ENCODE data around the gene ACOD1.

The ACOD1 gene

GRCh38 chr13:76983676-76984075, 35.4 kb downstream of the ACOD1 start:
- DNase-seq (ENCODE audit: low read depth), result no peak
- H3K4me3 ChIP-seq (replicated peaks; ENCODE audit: low read depth, low read length), result no peak overlapping the region

DNA sequence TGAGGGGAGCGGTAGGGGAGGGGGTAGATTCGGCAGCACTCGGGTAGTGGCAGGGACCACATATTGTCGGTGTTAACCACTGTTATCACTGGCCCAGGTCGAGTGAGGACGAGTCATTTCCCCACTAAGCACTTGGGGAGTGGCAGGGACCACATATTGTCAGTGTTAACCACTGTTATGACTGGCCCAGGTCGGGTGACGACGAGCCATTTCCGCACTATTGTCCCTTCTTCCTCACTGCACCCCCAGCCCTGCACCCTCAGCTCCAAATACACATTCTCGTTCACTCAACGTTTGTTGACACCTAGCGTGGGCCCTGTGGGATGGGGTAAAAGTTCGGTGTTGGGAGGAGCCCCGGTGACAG, 43.1 kb downstream of the ACOD1 start:
- TF ChIP-seq, protein P1, sequence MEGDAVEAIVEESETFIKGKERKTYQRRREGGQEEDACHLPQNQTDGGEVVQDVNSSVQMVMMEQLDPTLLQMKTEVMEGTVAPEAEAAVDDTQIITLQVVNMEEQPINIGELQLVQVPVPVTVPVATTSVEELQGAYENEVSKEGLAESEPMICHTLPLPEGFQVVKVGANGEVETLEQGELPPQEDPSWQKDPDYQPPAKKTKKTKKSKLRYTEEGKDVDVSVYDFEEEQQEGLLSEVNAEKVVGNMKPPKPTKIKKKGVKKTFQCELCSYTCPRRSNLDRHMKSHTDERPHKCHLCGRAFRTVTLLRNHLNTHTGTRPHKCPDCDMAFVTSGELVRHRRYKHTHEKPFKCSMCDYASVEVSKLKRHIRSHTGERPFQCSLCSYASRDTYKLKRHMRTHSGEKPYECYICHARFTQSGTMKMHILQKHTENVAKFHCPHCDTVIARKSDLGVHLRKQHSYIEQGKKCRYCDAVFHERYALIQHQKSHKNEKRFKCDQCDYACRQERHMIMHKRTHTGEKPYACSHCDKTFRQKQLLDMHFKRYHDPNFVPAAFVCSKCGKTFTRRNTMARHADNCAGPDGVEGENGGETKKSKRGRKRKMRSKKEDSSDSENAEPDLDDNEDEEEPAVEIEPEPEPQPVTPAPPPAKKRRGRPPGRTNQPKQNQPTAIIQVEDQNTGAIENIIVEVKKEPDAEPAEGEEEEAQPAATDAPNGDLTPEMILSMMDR (IDR thresholded peaks at IDR 0.05; ENCODE audit: low read length, missing control alignments), result no peak
- H3K4me3 ChIP-seq (replicated peaks; ENCODE audit: low read depth, low read length), result peak overlapping the region; percentile 91
- no peak for DNase-seq (ENCODE audit: low read depth)

More at GRCh38 chr13:76983676-76984075, 35.4 kb downstream of the ACOD1 start:
- TF ChIP-seq, protein P1 (IDR thresholded peaks at IDR 0.05; ENCODE audit: low read length, missing control alignments), result no peak

- H3K4me3 ChIP-seq (replicated peaks; ENCODE audit: low read depth, low read length), result peak within 1 kb of the TSS; percentile 91
- TF ChIP-seq, protein P1 (IDR thresholded peaks at IDR 0.05; ENCODE audit: low read length, missing control alignments), result no peak
- peak; percentile 93 for DNase-seq (ENCODE audit: low read depth)
Measured at GRCh38 chr13:76991796-76992547, 43.7 kb downstream of the ACOD1 start, which contains the start of gene CLN5. CLN5 (plus strand) TSS chr13:76992081; CDS start chr13:76992099, 18 bp downstream.

DNA sequence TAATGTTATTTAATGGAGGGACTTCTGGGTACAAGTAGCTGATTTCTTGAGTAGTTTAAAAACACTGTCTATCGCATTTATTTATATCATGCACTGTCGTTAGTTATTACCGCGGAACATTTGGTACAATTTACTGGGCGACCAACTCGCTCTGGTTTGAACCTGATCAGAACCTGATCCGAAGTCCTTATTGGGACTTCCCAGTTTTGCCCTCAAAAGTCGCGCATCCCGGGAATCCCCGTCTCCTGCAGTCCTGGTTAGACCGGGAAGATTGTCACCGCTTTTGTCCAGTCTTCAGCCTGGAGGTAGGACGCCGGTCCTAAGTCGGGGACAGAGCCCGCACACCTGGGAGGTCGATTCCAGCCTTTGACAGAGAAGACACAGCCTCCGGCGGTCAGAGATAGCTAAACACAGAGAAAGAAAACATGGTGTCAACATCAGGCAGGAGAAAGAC, 44.3 kb downstream of the ACOD1 start:
- H3K4me3 ChIP-seq (replicated peaks; ENCODE audit: low read depth, low read length), result peak overlapping the region; percentile 91
- peak; percentile 27 for DNase-seq (ENCODE audit: low read depth)
- TF ChIP-seq, protein P1 (IDR thresholded peaks at IDR 0.05; ENCODE audit: low read length, missing control alignments), result no peak

DNA sequence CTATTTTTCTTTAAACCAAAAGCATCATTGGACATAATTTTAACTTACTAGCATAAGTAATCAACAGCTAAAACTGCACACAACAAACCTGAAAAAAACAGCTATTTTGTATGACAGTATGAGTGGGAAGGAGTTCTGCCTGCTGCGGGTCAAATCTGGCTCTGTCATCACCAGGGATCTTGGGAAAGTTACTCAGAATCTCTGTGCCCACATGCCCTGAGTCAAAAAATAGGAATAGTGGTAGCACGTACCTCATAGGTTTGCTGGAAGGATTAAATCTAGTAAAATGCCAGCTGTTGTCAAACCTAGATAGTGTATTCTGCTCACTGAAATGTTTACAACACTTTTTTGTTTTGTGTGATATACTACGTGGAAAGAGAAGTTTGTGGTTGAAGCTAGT, 44.7 kb downstream of the ACOD1 start:
- peak; percentile 24 for DNase-seq (ENCODE audit: low read depth)
- peak overlapping the region; percentile 91 for H3K4me3 ChIP-seq (replicated peaks; ENCODE audit: low read depth, low read length)
- TF ChIP-seq, protein P1 (IDR thresholded peaks at IDR 0.05; ENCODE audit: low read length, missing control alignments), result no peak

DNA sequence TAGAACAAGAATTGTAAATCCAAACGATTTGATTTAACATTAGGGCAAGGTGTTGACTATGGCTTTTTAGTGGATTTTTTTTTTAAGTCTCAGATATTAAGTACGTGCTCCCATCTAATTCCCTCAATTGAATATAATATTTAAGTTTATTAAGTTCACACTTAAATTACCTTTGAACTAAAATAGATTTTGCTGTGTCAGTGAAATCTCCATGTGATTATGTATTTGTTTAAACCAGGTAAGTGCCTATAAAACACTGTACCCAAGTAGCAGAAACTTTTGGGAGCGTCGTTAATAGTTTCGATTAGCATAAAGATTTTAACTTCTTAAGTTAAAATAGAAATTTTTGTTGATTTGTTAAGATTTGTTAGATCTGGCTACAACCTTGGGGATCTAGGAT, 45.2 kb downstream of the ACOD1 start:
- no peak for DNase-seq (ENCODE audit: low read depth)
- H3K4me3 ChIP-seq (replicated peaks; ENCODE audit: low read depth, low read length), result peak overlapping the region; percentile 91

More for the DNA sequence above, 45.2 kb downstream of the ACOD1 start:
- TF ChIP-seq, protein P1 (IDR thresholded peaks at IDR 0.05; ENCODE audit: low read length, missing control alignments), result no peak
